Mucosa of gallbladder (tissue), 1 donor: Measurements from ENCODE around the gene PTRHD1. TPM values are rescaled to one million over a fixed set of nuclear protein-coding genes. Genes with fewer than 3 reads are reported as not detected.
"Not testable (repeated sequence)": the region's sequence is repeated elsewhere in the genome, so short reads cannot be mapped to it uniquely, and the experiment has no call there.

ENCODE experiments used
- DNase-seq: peaks from one replicate; pipeline ENCODE4 v3.0.0-alpha.2; 2020; ENCODE audit warnings: low spot score
- total RNA-seq: library from RNA; stranded (reverse); gene quantifications from one replicate; pipeline ENCODE4 v1.2.1, GENCODE V29; 2021
- donor health status: DM: no; HTN: no; CAD: no.

PTRHD1 gene
- total RNA-seq, result 20.5 TPM

- DNase-seq, result peak; percentile 97
These were observed at the start of gene PTRHD1, which contains the start of gene CENPO for GRCh38 chr2:24792874-24793760. Gene PTRHD1, minus strand, starts transcription at chr2:24793391. Its CDS starts 14 bp downstream, at chr2:24793377. Gene CENPO, plus strand, starts transcription at chr2:24793425. Its CDS starts 495 bp downstream, at chr2:24793920.

- DNase-seq, result no peak
These were observed 49.2 kb upstream of the PTRHD1 start for GRCh38 chr2:24842081-24843050.

GRCh38 chr2:24840962-24841945, 48.1 kb upstream of the PTRHD1 start:
- no peak for DNase-seq

- no peak for DNase-seq
These were observed 47.1 kb upstream of the PTRHD1 start for GRCh38 chr2:24840164-24840869.

GRCh38 chr2:24839729-24840128, 46.5 kb upstream of the PTRHD1 start:
- DNase-seq, result no peak

GRCh38 chr2:24838541-24838940, 45.4 kb upstream of the PTRHD1 start:
- no peak for DNase-seq

GRCh38 chr2:24837996-24838513, 44.9 kb upstream of the PTRHD1 start:
- no peak for DNase-seq

- no peak for DNase-seq
These were observed 43.5 kb upstream of the PTRHD1 start for GRCh38 chr2:24836706-24837105.

- no peak for DNase-seq
These were observed 43.0 kb upstream of the PTRHD1 start for GRCh38 chr2:24836206-24836605.

- not testable (repeated sequence) for DNase-seq
These were observed 42.2 kb upstream of the PTRHD1 start for GRCh38 chr2:24835411-24835810.

- no peak for DNase-seq
These were observed 41.7 kb upstream of the PTRHD1 start for GRCh38 chr2:24834733-24835395.

- DNase-seq, result no peak
These were observed 40.9 kb upstream of the PTRHD1 start for GRCh38 chr2:24833821-24834732.

- DNase-seq, result no peak
These were observed 39.9 kb upstream of the PTRHD1 start for GRCh38 chr2:24832931-24833701.

GRCh38 chr2:24832521-24832920, 39.3 kb upstream of the PTRHD1 start:
- no peak for DNase-seq

- no peak for DNase-seq
These were observed 38.9 kb upstream of the PTRHD1 start for GRCh38 chr2:24832073-24832461.

- no peak for DNase-seq
These were observed 38.3 kb upstream of the PTRHD1 start for GRCh38 chr2:24831221-24832072.

GRCh38 chr2:24830786-24831185, 37.6 kb upstream of the PTRHD1 start:
- DNase-seq, result no peak
